Measurements from ENCODE around the gene C1orf210. TPM values are rescaled to one million over a fixed set of nuclear protein-coding genes. Genes with fewer than 3 reads are reported as not detected.
A peak's percentile ranks its signal among the peaks of the same experiment; 100 is the strongest.

The C1orf210 gene
- total RNA-seq, 1 experiment from 2014 or later = 7.6 TPM

- ChIA-PET RAD21 (ENCODE audit: low non-redundant PET in 1 of 2, low total read pairs in 2 of 2, uncharacterized antibody in 2 of 2, unreplicated experiment in 2 of 2) (interaction anchor here in 1 of 2 experiments (0.7 to 1.5 kb wide), 3 partner anchors 46 to 128 kb away, joined by 3 to 4 read pairs (median 3); partner anchors contain the start of gene CDC20), POLR2A (interaction anchor here (0.6 to 1.5 kb wide), 6 partner anchors 9 to 103 kb away, joined by 3 to 12 read pairs (median 4); partner anchors contain the start of genes CDC20 and ELOVL1), CTCF (interaction anchor here (0.9 to 1.6 kb wide), 9 partner anchors 8 to 212 kb away, joined by 3 to 15 read pairs (median 5); partner anchors contain the start of gene CDC20)
- H3K4me1 ChIP-seq (ENCODE audit: control insufficient read depth in 1 of 2, insufficient read depth in 2 of 2, low read length in 2 of 2) = peaks cover 14 to 27% of the 10 kb centered on the region in 2 experiments; a peak in 3 of 4 replicates
- H3K79me2 ChIP-seq (ENCODE audit: insufficient read depth, low read length) = no peaks in the 10 kb centered on the region
- no peaks in the 10 kb centered on the region for H4K20me1 ChIP-seq (ENCODE audit: insufficient read depth)
- H3K4me3 ChIP-seq (replicated peaks in 1 of 2; ENCODE audit: low read depth in 1 of 2, low read length in 2 of 2) = peak overlapping the region; percentile 70 to 72; a peak in 3 of 4 replicates
- H3K27me3 ChIP-seq (ENCODE audit: insufficient read depth, low read length) = 0 out of 2 replicates have a peak, but pooled peaks cover 3% of the 10 kb centered on the region
- no peak for TF ChIP-seq EZH2 (IDR thresholded peaks at IDR 0.05)
- TF ChIP-seq SP1 (IDR thresholded peaks at IDR 0.05; ENCODE audit: low read depth) = no peak
- no peak for TF ChIP-seq FOSL1 (IDR thresholded peaks at IDR 0.05; ENCODE audit: low read depth)
- no peak for TF ChIP-seq CEBPB (IDR thresholded peaks at IDR 0.05; ENCODE audit: low read depth)
- TF ChIP-seq ZBTB33 (IDR thresholded peaks at IDR 0.05; ENCODE audit: extremely low read depth, insufficient replicate concordance, low read length) = no peak
- no peak for TF ChIP-seq YY1 (IDR thresholded peaks at IDR 0.05; ENCODE audit: extremely low read depth, insufficient replicate concordance, low read depth, low read length)
- no peak for DNase-seq (ENCODE audit: low read depth, low spot score)
- H3K9me2 ChIP-seq (ENCODE audit: insufficient read depth) = no peaks in the 10 kb centered on the region
- ATAC-seq = no peak
- H2AFZ ChIP-seq (ENCODE audit: low read depth, low read length, poor library complexity, severe bottlenecking) = no peak overlapping the region
- H3K27ac ChIP-seq (ENCODE audit: low read depth, low read length) = peak overlapping the region; percentile 55; the same call in 1 of the 2 replicates
- intact Hi-C loops (cut with micrococcal nuclease) = no loop called here
- 0 out of 4 replicates have a peak, but pooled peaks cover 0 to 2% of the 10 kb centered on the region in 2 experiments for H3K36me3 ChIP-seq (ENCODE audit: control insufficient read depth in 1 of 2, insufficient read depth in 2 of 2, low read length in 2 of 2)
- peak overlapping the region; percentile 56 for H3K9ac ChIP-seq (ENCODE audit: low read length)
- no TSS peak for BruUV-seq (replicated peaks)
- H3K4me2 ChIP-seq (ENCODE audit: low read length) = peak overlapping the region; percentile 89
- no peaks in the 10 kb centered on the region for H3K9me3 ChIP-seq (ENCODE audit: control insufficient read depth in 1 of 2, insufficient read depth in 1 of 2, low read depth in 1 of 2, low read length in 2 of 2)
Observed at GRCh38 chr1:43286115-43286514, 734 bp upstream of the C1orf210 start.
